ENCODE data around the gene CISH.

The CISH gene

GRCh38 chr3:50592568-50592967, 19.0 kb downstream of the CISH start:
- DNase-seq: no peak

DNA sequence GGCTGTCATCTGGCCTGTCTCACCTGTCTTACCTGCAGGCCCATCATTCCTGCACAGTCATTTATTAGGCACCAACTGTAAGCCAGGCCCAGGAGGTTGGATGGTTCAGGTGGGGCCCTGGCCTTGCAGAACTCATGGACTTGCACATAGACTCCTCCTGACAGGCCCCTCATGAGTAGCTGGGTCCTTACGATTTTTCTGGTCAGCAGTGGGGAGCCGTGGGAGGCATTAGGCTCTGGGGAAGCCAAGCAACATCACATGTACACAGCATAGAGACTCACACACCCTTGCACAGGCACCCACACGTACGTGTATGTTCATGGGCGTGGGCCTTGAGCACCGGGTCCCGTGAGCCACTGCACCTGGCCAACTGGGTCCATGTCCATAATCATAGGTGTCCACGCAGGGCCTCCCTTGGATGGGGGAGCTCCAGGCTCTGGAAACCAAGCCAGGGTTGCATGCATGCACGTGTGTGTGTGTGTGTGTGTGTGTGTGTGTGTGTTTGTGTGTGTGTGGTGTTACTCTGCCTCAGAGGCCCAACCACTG, 20.3 kb downstream of the CISH start:
- no peak for DNase-seq

DNA sequence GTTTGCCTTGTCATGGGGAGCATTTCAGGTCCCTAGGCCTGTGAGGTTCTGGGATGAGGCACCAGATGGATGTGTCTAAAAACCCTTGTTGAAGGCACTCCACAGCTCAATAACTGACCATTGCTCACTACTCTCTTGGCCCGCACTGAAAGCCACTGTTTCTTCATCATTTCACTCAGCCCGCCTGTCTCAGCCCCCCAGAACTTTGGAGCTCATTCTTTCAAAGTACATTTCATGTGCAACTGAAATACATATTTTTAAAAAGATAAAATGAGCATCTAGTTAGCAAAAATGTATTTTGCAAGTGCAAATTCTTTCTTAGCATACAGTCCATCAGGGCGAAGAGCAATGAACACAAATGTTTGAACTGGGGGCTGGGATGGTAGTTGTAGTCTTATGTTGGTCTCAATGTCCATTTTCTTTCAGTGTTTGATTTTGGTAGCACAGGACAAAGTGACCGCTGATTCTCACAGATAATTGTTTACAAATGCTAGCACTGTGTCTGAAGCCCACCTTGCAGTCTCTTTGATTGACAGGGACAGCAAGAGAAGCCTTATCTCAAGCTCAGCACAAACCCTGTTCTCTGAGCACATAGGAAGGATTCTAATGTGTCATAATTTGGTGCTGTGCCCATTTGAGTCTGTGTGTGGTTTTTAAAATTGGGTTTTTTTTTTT, 22.7 kb downstream of the CISH start:
- DNase-seq: peak; percentile 31

- DNase-seq: no peak
Measured at GRCh38 chr3:50587806-50588758, 23.5 kb downstream of the CISH start.

GRCh38 chr3:50587373-50587772, 24.2 kb downstream of the CISH start:
- no peak for DNase-seq

DNA sequence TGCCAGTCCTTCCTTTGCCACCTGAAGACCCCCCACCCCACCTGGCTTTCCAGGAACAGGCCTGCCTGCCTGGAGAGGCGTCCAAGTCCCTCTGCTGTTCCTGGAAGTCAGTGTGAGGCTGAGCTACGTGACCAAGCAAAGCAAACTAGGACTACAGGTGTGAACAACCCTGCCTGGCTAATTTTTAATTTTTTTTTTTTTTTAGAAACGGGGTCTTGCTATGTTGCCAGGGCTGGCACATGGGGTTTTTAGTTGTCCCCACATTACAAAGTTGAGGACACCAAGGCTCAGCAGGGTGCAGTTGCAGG, 24.9 kb downstream of the CISH start:
- DNase-seq: no peak

- DNase-seq: no peak
Measured at GRCh38 chr3:50585919-50586762, 25.4 kb downstream of the CISH start.

GRCh38 chr3:50584391-50584790, 27.2 kb downstream of the CISH start:
- DNase-seq: peak; percentile 37

DNA sequence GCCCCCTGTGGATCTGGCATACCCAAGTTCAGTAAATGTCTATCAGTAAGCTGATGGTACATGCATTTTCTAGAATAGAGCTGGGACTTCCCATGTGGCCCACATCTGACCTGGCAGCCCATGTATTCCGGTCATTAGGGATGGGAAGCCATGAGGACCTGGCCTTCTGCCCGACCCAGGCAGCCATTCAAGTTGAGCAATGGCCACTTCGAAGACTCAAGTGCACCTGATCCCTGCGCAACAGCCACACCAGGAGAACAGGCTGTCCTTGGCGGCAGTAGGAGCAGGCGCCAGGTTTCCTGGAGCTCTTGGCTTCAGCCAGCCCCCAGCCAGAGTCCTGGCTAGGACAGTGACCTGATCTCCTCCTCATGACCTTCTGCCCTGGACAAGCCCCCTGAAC, 27.7 kb downstream of the CISH start:
- no peak for DNase-seq

DNA sequence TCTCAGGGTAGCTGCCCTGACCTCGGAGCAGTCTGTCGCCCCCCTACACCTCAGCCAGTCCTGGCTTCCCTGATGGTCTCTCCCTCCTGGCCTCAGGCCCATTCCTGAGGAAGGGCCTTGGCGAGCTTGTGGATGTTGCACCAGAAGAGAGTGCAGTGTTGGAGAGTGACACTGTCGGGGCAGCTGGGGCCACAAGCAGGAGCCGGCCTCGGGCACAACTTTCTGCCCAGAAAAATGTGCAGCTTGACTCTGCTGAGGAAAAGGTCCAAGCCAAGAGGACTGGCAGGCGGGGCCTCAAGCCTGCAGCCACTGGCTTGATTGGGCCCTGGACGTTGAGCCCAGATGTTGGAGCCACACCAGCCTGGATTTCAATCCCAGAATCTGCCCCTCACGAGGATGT, 29.5 kb downstream of the CISH start:
- no peak for DNase-seq

GRCh38 chr3:50581459-50581842, 30.1 kb downstream of the CISH start:
- DNase-seq: no peak

DNA sequence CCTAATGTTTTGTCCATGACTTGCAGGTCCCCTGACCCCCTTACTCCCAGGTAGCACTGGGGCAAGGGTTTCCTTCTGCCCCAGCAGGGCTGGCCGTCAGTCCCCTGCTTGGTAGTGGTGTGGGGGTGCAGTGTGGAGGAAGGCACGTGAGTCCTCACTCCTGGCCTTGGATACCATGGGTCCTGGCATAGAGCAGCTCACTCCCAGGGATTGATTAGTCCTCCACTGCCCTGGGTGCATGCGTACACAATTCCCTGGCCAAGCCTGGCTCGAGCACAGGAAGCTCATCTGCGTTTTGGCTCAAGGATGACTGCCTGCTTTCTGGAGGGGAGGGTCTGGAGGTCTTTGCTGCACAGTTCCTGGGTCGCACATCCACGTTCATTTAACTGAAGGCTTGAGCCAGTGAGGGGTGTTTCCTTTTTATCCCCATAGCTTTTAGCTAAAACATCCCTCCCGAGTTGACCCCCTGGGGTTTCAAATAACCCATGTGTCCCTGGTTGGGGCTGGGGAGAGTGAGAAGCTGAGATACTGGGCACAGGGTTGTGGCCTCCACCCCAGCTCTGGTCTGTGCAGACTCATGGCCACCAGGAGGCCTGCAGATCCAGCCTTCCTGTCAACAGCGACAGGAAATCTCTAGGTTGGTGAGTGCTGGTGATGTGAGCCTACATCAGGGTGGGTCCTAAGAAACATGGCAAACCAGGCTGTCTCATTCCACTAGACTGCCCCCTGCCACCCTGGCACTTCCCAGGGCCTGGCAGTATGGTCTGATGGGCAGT, 30.7 kb downstream of the CISH start:
- DNase-seq: no peak

GRCh38 chr3:50577348-50577747, 34.2 kb downstream of the CISH start:
- no peak for DNase-seq

- DNase-seq: no peak
Measured at GRCh38 chr3:50575372-50575771, 36.2 kb downstream of the CISH start.

DNA sequence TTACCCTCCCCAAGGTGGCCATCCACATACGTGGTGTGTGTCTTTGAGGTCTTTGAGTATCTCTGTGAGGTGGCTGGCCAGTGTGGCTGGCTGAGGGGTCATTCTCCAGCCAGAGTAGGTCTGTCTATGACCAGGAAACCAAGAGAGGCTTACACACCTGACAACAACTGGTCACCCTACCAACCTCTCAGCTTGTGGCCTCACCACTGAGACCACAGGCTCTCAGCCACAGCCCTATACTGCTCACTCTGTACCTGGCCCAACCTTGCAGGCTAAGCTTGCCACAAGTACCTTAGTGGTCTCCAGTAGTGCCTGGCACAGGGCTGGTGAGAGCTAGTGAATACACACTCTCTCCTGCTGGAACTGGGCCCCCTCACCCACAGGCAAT, 37.1 kb downstream of the CISH start:
- DNase-seq: no peak

GRCh38 chr3:50573566-50574443, 37.8 kb downstream of the CISH start:
- no peak for DNase-seq

GRCh38 chr3:50572801-50573371, 38.7 kb downstream of the CISH start:
- DNase-seq: no peak

DNA sequence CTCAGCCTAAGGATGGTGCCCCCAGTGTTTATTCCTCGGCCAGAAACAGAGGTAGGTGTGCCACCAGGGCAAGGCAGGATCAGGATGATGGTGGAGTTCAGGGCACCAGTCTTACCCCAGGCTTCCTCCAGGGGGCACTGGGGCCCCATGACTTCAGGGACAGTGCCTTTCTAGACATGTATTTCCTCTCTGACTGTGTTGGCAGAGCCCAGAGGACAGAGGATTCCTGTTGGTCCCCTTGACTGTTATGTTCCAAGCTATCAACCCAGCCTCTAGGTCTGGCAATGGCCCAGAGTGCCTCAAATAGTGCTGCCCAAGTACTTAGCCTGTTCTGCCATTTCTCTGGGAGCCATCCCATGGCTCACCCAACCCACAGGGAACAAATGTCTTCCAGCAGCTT, 39.4 kb downstream of the CISH start:
- peak; percentile 68 for DNase-seq

DNA sequence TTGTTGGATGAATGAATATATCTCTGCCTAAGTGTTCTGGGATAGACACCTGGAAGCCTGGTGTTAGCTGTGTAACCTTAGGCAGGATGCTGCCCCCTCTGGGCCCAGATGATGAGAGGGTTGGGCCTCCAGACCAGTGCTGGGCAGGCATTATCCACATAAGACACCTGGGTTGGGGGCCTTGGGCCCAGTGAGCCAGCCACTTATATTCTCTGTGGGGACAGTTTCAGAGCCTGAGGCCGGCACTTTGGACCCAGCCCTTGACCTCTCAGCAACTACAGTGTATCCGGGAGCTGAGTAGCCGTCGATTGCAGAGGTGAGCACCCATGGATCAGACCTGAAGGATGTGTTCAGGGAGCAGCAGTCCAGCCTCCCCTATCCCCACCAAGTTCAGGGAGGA, 40.1 kb downstream of the CISH start:
- no peak for DNase-seq

DNA sequence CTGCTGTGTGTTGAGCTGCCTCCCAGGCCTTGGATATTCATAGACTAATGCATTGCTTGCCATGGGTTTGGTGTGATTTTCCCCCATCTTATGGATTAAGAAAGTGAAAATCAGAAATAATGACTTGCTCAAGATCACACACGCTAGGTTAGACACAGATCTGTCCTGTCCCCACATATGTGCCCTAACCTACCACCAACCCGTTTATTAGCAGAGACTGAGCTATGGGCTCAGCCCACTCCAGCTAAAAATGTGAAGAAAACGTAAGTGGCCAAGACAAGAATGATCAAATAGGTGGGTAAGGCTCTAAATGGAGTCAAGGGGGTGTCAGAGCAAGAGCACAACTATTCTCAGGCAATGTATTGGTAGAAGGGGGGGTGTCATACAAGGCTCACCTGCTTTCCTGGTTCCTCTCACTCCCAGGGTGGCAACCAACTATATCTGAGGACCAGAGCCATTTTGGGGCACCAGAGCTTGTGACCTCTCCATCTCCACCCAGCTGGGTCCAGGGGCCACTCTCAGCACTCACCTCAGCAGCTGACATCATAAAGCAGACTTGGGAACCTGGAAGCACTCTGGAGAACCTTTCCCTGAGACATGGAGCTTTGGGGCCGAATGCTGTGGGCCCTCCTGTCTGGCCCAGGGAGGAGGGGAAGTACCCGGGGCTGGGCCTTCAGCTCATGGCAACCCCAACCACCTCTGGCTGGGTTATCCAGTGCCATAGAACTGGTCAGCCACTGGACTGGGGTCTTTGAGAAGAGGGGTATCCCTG, 40.9 kb downstream of the CISH start:
- DNase-seq: no peak
